Gastroesophageal sphincter (tissue), 4 donors: ENCODE measurements around the gene MACROD2. TPM values are rescaled to one million over a fixed set of nuclear protein-coding genes. Genes with fewer than 3 reads are reported as not detected.

Source experiments
- ATAC-seq: fragments of 150-250 bp; one replicate; pipeline ENCODE4 v1.9.1; 2016; ENCODE audit warnings: mild to moderate bottlenecking, moderate library complexity
- H3K27ac ChIP-seq, 4 donors: fragments of 200-600 bp; sonication (generic) in 3 of 4; 1 replicate in 3 of 4; 2 replicates in 1 of 4; pipeline ENCODE4 v1.5.1; 2016 to 2019
- H3K27me3 ChIP-seq: fragments of 200-600 bp; sonication (generic); one replicate; pipeline ENCODE4 v1.5.1; 2019
- H3K36me3 ChIP-seq, 2 donors: fragments of 200-600 bp; sonication (generic); one replicate each; pipeline ENCODE4 v1.5.1; 2019; ENCODE audit warnings: control low read depth in 1 of 2
- H3K4me1 ChIP-seq, 3 donors: fragments of 200-600 bp; sonication (generic); 1 replicate in 2 of 3; 2 replicates in 1 of 3; pipeline ENCODE4 v1.5.1; 2016 to 2019; ENCODE audit warnings: control low read depth in 2 of 3
- H3K4me3 ChIP-seq, 2 donors: fragments of 200-600 bp; sonication (generic); one replicate each; pipeline ENCODE4 v1.5.1; 2019; ENCODE audit warnings: mild to moderate bottlenecking in 1 of 2, moderate library complexity in 1 of 2
- H3K9me3 ChIP-seq, 3 donors: fragments of 200-600 bp; sonication (generic); one replicate each; pipeline ENCODE4 v1.5.1; 2017 to 2019; ENCODE audit warnings: control low read depth in 2 of 3
- CTCF ChIP-seq, 4 experiments: fragments of 200-600 bp in 2 of 4; fragments of 450-650 bp in 2 of 4; sonication (generic) in 1 of 4; IDR thresholded peaks; one replicate each; pipeline ENCODE4 v1.5.1; 2017 to 2019; ENCODE audit warnings: antibody characterized with exemption in 4 of 4, mild to moderate bottlenecking in 2 of 4, moderate library complexity in 2 of 4
- EP300 ChIP-seq: sonication (generic); formaldehyde crosslinking; IDR thresholded peaks from one replicate; pipeline ENCODE4 v1.6.1; 2017; ENCODE audit warnings: antibody characterized with exemption, mild to moderate bottlenecking
- POLR2A ChIP-seq, 2 donors: fragments of 450-650 bp; IDR thresholded peaks; one replicate each; pipeline ENCODE4 v1.6.1; 2017; ENCODE audit warnings: antibody characterized with exemption in 2 of 2, mild to moderate bottlenecking in 2 of 2, moderate library complexity in 1 of 2
- POLR2AphosphoS5 ChIP-seq: sonication (generic); formaldehyde crosslinking; IDR thresholded peaks from one replicate; pipeline ENCODE4 v1.6.1; 2017; ENCODE audit warnings: antibody characterized with exemption
- WGBS, 2 donors: methylation state at CpG; one replicate each; pipeline ENCODE4 v1.1.5; 2018; ENCODE audit warnings: low coverage in 1 of 2; 5-methylcytosine and 5-hydroxymethylcytosine counted together
- total RNA-seq, 4 donors: library from RNA; depleted of rRNA; stranded (reverse); fragments of >200 nt; gene quantifications; one replicate each; pipeline ENCODE4 v1.1.0, GENCODE V29; 2016

MACROD2 gene
- total RNA-seq, 4 donors from 2014 or later = 4.0 to 12.1 (median 7.4) TPM

- H3K27me3 ChIP-seq = no peaks in the 10 kb centered on the region
- peaks cover 0 to 15% (median 0%) of the 10 kb centered on the region in 3 donors for H3K4me1 ChIP-seq
- H3K36me3 ChIP-seq = no peaks in the 10 kb centered on the region
- TF ChIP-seq POLR2A (IDR thresholded peaks at IDR 0.05) (no peak), CTCF (IDR thresholded peaks at IDR 0.05) (no peak), EP300 (no peak), POLR2AphosphoS5 (no peak)
- H3K9me3 ChIP-seq = peaks cover 0 to 6% (median 0%) of the 10 kb centered on the region in 3 donors
- H3K27ac ChIP-seq = no peak overlapping the region
- ATAC-seq = no peak
- H3K4me3 ChIP-seq = no peak overlapping the region
- 83 to 94% methylated on average over 2 of the region's 2 CpGs for WGBS, 2 donors
These were observed 2068.6 kb downstream of the MACROD2 start for GRCh38 chr20:16063881-16064280.

GRCh38 chr20:16064989-16065707 is 2069.8 kb downstream of the MACROD2 start:
- H3K9me3 ChIP-seq = peaks cover 0 to 6% (median 0%) of the 10 kb centered on the region in 3 donors
- H3K27ac ChIP-seq = no peak overlapping the region
- TF ChIP-seq CTCF (IDR thresholded peaks at IDR 0.05) = no peak
- TF ChIP-seq POLR2A (IDR thresholded peaks at IDR 0.05) = no peak
- no peak for TF ChIP-seq EP300
- no peaks in the 10 kb centered on the region for H3K27me3 ChIP-seq
- no peak overlapping the region for H3K4me3 ChIP-seq
- no peaks in the 10 kb centered on the region for H3K36me3 ChIP-seq
- 36 to 85% methylated on average over 2 of the region's 3 CpGs for WGBS, 2 donors
- no peak for ATAC-seq
- H3K4me1 ChIP-seq = peaks cover 0 to 15% (median 0%) of the 10 kb centered on the region in 3 donors

- TF ChIP-seq EP300 (no peak), POLR2A (IDR thresholded peaks at IDR 0.05) (no peak), POLR2AphosphoS5 (no peak), CTCF (IDR thresholded peaks at IDR 0.05) (no peak)
- Histone ChIP-seq H3K4me1 (peaks cover 0 to 15% (median 0%) of the 10 kb centered on the region in 3 donors), H3K27ac (no peak overlapping the region), H3K4me3 (no peak overlapping the region), H3K36me3 (no peaks in the 10 kb centered on the region), H3K9me3 (peaks cover 0 to 6% (median 0%) of the 10 kb centered on the region in 3 donors), H3K27me3 (no peaks in the 10 kb centered on the region)
- no peak for ATAC-seq
- 75% methylated on average over 3 of the region's 5 CpGs; no CpG with 5 or more reads in 1 of the 2 donors for WGBS, 2 donors
These were observed 2071.3 kb downstream of the MACROD2 start for GRCh38 chr20:16066571-16066970.

- WGBS, 2 donors = 100% methylated on average over 1 of the region's 1 CpG
- ATAC-seq = no peak
These were observed 2074.2 kb downstream of the MACROD2 start for GRCh38 chr20:16069389-16070010.

More at GRCh38 chr20:16069389-16070010, 2074.2 kb downstream of the MACROD2 start:
- Histone ChIP-seq H3K36me3 (no peaks in the 10 kb centered on the region), H3K4me1 (peaks cover 0 to 11% (median 0%) of the 10 kb centered on the region in 3 donors), H3K27ac (no peak overlapping the region), H3K27me3 (no peaks in the 10 kb centered on the region), H3K9me3 (peaks cover 0 to 6% (median 0%) of the 10 kb centered on the region in 3 donors), H3K4me3 (no peak overlapping the region)
- TF ChIP-seq POLR2A (IDR thresholded peaks at IDR 0.05) (no peak), EP300 (no peak), CTCF (IDR thresholded peaks at IDR 0.05) (no peak), POLR2AphosphoS5 (no peak)
